Kidney epithelial cell (primary cell): ENCODE results near the gene FOXP1. TPM values are rescaled to one million over a fixed set of nuclear protein-coding genes. Genes with fewer than 3 reads are reported as not detected.

Experiments used
- DNase-seq: peaks from one replicate; pipeline ENCODE4 v3.0.0-alpha.2; 2010; ENCODE audit warnings: low read depth
- H3K27me3 ChIP-seq: 2 replicates; pipeline ENCODE4 v1.6.0; 2011; ENCODE audit warnings: low read length; ENCODE audit not compliant: control insufficient read depth, insufficient read depth
- H3K36me3 ChIP-seq: 2 replicates; pipeline ENCODE4 v1.5.1; 2011; ENCODE audit warnings: low read length; ENCODE audit not compliant: control insufficient read depth, insufficient read depth
- H3K4me3 ChIP-seq: 2 replicates; pipeline ENCODE4 v1.5.1; 2011; ENCODE audit warnings: low read depth, mild to moderate bottlenecking, control low read depth, low read length
- CTCF ChIP-seq: IDR thresholded peaks from 2 replicates; pipeline ENCODE4 v1.5.1; 2011; ENCODE audit warnings: mild to moderate bottlenecking, moderate library complexity, low read length, control low read depth, inconsistent platforms; ENCODE audit not compliant: insufficient read depth, poor library complexity, severe bottlenecking
- total RNA-seq: library from RNA; depleted of rRNA; stranded (reverse); fragments of >200 nt; gene quantifications from 2 replicates; pipeline ENCODE4 v1.2.3, GENCODE V29; 2015

The FOXP1 gene
- total RNA-seq, 1 donor from 2014 or later: 75.0 TPM

GRCh38 chr3:71562938-71563337 is 20.6 kb downstream of the FOXP1 start:
- Histone ChIP-seq H3K27me3 (no peaks in the 10 kb centered on the region), H3K36me3 (no peaks in the 10 kb centered on the region), H3K4me3 (no peak overlapping the region)
- TF ChIP-seq CTCF: no peak
- no peak for DNase-seq

GRCh38 chr3:71560665-71561064 is 22.9 kb downstream of the FOXP1 start:
- DNase-seq: no peak
- no peak for TF ChIP-seq CTCF
- H3K4me3 ChIP-seq: no peak overlapping the region
- H3K27me3 ChIP-seq: no peaks in the 10 kb centered on the region
- H3K36me3 ChIP-seq: no peaks in the 10 kb centered on the region

GRCh38 chr3:71559578-71560162 is 23.9 kb downstream of the FOXP1 start:
- no peak for TF ChIP-seq CTCF
- no peaks in the 10 kb centered on the region for H3K27me3 ChIP-seq
- H3K36me3 ChIP-seq: no peaks in the 10 kb centered on the region
- no peak overlapping the region for H3K4me3 ChIP-seq
- DNase-seq: no peak

- Histone ChIP-seq H3K27me3 (no peaks in the 10 kb centered on the region), H3K36me3 (no peaks in the 10 kb centered on the region), H3K4me3 (no peak overlapping the region)
- no peak for TF ChIP-seq CTCF
- DNase-seq: no peak
These were observed 24.5 kb downstream of the FOXP1 start for GRCh38 chr3:71559021-71559420.

GRCh38 chr3:71554649-71555048 is 28.9 kb downstream of the FOXP1 start:
- Histone ChIP-seq H3K36me3 (no peaks in the 10 kb centered on the region), H3K27me3 (no peaks in the 10 kb centered on the region), H3K4me3 (no peak overlapping the region)
- TF ChIP-seq CTCF: no peak
- no peak for DNase-seq

GRCh38 chr3:71551311-71551919 is 32.1 kb downstream of the FOXP1 start:
- Histone ChIP-seq H3K4me3 (no peak overlapping the region), H3K27me3 (no peaks in the 10 kb centered on the region), H3K36me3 (no peaks in the 10 kb centered on the region)
- no peak for DNase-seq
- no peak for TF ChIP-seq CTCF
